ENCODE measurements around the gene SLC35G4.
"Not testable (repeated sequence)": the region's sequence is repeated elsewhere in the genome, so short reads cannot be mapped to it uniquely, and the experiment has no call there.

Gene SLC35G4

DNA sequence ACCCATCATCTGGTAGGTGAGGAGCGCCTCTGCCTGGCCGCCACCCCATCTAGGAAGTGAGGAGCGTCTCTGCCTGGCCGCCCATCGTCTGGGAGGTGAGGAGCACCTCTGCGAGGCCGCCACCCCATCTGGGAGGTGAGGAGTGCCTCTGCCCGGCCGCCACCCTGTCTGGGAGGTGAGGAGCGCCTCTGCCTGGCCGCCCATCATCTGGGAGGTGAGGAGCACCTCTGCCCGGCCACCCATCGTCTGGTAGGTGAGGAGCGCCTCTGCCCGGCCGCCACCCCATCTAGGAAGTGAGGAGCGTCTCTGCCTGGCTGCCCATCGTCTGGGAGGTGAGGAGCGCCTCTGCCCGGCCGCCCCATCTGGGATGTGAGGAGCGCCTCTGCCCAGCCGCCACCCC is 4.2 kb downstream of the SLC35G4 start:
- not testable (repeated sequence) for DNase-seq (ENCODE audit: low read depth in 1 of 2, low spot score in 1 of 2)

DNA sequence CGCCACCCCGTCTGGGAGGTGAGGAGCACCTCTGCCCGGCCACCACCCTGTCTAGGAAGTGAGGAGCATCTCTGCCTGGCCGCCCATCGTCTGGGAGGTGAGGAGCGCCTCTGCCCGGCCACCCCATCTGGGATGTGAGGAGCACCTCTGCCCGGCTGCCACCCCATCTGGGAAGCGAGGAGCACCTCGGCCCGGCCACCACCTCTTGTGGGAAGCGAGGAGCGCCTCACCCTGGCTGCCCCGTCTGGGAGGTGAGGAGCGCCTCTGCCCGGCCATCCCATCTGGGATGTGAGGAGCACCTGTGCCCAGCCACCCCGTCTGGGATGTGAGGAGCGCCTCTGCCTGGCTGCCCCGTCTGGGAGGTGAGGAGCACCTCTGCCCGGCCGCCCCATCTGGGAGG is 4.6 kb downstream of the SLC35G4 start:
- DNase-seq (ENCODE audit: low read depth in 1 of 2, low spot score in 1 of 2) = not testable (repeated sequence)

DNA sequence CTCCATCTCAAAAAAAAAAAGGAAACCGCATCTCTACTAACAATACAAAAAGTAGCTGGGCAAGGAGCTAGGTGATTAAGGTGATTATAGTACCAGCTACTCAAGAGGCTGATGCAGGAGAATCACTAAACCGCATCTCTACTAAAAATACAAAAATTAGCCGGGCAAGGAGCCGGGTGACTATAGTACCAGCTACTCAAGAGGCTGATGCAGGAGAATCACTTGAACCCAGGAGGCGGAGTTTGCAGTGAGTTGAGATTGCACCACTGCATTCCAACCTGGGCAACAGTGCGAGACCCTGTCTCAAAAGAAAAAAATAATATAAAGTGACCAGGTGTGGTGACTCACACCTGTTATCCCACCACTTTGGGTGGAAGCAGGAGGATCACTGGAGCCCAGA is 5.6 kb downstream of the SLC35G4 start:
- not testable (repeated sequence) for DNase-seq (ENCODE audit: low read depth in 1 of 2, low spot score in 1 of 2)

DNA sequence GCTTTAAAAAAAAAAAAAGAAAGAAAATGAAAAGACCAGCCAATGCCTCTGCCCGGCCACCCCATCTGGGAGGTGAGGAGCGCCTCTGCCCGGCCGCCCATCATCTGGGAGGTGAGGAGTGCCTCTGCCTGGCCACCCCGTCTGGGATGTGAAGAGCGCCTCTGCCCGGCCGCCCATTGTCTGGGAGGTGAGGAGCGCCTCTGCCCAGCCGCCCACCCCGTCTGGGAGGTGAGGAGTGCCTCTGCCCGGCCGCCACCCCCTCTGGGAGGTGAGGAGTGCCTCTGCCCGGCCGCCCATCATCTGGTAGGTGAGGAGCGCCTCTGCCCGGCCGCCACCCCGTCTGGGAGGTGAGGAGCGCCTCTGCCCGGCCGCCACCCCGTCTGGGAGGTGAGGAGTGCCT is 37.9 kb downstream of the SLC35G4 start:
- DNase-seq (ENCODE audit: low read depth in 1 of 2, low spot score in 1 of 2) = not testable (repeated sequence)

DNA sequence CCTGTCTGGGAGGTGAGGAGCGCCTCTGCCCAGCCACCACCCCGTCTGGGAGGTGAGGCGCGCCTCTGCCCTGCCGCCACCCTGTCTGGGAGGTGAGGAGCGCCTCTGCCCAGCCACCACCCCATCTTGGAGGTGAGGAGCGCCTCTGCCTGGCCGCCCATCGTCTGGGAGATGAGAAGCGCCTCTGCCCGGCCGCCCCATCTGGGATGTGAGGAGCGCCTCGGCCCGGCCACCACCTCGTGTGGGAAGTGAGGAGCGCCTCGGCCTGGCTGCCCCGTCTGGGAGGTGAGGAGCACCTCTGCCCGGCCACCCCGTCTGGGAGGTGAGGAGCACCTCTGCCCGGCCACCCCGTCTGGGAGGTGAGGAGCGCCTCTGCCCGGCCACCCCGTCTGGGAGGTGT is 38.4 kb downstream of the SLC35G4 start:
- not testable (repeated sequence) for DNase-seq (ENCODE audit: low read depth in 1 of 2, low spot score in 1 of 2)

DNA sequence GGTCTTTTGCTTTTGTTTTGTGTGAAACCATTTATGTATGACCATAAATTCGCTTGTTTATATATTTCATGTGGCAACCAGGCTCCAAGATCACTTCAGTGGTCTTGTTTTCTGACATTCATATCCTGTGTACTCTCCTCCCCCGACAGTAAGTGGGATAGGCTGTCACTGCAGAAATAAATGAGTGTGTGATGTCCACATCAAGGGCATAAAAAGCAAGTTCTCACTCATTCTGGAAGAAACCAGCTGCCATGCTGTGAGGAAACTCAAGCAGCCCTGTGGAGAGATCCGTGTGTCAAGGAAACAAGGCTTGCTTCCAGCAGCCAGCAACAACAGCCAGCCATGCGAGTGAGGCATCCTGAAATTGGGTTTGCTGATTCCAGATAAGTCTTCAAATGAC is 40.4 kb downstream of the SLC35G4 start:
- no peak for DNase-seq (ENCODE audit: low read depth in 1 of 2, low spot score in 1 of 2)

DNA sequence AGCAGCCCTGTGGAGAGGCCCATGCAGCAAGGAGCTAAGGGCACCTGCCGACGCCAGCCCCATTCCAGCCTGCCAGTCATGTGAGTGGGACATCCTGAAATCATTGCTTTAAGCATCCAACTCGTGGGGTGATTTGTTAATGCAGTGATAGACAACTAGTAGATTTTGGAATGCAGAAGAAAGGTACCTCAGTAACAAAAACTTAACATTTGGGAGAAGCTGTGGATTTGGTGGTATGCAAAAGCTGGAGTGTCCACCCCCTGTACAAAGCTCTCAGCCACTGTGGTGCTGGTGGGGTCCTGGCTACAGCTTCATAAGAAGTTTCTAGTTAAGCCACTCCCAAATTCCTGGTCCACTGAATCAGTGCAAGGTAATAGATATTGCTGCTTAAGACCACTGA is 42.5 kb downstream of the SLC35G4 start:
- no peak for DNase-seq (ENCODE audit: low read depth in 1 of 2, low spot score in 1 of 2)

DNA sequence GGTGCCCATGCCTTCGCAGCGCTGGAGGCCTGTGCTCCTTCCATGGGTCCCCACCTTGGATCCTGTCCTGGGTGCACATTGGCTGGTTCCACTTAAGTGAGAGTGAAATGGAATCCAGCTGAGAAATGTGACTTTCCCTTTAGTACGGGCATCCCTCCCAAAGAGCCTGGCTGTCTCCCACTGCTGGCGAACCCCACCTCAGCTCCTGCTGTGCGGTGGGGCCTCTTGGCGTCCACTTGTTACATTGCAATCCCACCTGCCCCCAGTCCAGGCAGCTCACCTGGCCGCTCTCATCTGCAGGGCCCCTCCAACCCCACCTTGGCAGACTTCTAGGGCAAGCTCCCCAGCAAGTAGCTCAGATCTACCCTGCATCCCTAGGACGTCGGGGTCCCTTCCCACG is 44.1 kb downstream of the SLC35G4 start:
- no peak for DNase-seq (ENCODE audit: low read depth in 1 of 2, low spot score in 1 of 2)

DNA sequence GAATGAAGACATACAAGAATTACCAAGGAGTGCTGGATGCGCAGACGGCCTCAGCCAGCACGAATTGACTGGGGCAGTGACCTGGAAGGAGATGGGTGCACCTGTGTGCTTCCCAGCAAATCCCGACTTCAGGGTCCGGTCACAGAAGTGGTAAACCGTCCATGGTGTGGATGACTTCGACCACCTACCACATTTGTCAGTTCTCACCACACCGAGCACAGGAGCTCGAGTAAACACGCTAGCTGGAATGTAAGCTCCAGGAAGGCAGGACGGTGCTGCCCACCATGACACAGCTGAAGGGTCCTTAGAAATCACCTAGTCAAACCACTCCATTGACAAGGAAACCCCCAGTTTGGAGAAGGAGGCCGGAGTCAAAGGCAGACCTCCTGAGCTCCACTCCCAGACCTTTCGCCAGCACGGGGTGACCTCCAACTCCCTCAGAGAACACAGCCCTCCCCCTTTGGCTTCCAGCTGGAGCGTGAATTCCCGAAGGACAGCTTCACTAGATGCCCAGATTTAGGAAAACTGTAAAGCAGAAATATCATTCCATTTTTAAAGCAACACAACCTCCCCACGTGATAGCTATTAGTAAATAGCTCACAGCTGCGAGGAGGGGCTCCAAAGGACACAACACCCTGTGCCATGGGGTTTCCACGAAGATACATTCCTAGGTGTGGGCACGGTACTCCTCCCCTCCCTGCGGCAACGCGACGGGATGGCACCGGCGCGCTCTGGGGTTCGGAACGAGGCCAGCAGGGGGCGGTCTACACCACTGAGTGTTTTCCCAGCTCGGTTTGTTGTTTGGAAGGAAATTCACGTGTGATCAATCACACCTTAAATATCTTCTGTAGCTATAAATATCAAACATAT is 45.6 kb downstream of the SLC35G4 start:
- DNase-seq (ENCODE audit: low read depth in 1 of 2, low spot score in 1 of 2) = peak in 1 of 2 donors; percentile 17

DNA sequence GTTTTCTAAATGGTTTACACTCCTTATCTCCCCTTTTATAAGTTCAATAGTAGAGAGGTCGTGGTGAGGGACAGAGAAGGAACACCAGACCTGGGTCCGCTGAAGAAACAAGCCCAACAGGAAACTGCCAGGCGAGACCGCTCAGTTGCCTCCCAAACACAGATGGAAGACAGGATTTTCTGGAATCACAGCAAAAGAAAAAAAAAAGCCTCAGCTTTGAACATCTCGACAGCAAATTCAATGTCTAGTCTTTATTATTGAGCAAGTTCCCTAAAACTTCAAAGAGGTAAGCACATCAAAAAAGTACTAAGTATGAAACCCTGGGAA is 46.2 kb downstream of the SLC35G4 start:
- no peak for DNase-seq (ENCODE audit: low read depth in 1 of 2, low spot score in 1 of 2)

DNA sequence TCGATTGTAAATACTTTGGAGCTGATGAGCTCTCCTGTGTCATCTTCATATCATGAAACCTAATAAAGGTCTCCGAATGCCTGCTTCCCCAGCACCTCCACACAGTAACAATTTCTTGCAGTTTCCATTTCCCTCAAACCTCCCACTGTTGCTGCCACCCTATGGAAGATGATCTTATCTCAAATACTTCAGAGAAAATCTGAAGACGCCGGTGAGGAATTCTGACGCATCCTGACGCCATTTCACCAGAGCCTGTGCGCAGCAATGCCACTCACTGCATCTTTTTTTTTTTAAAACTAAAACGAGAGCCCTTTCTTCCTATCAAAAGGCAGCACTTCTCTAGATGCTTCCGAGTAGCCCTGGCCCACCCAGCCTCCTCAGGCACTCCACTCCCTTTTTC is 47.8 kb downstream of the SLC35G4 start:
- no peak for DNase-seq (ENCODE audit: low read depth in 1 of 2, low spot score in 1 of 2)

DNA sequence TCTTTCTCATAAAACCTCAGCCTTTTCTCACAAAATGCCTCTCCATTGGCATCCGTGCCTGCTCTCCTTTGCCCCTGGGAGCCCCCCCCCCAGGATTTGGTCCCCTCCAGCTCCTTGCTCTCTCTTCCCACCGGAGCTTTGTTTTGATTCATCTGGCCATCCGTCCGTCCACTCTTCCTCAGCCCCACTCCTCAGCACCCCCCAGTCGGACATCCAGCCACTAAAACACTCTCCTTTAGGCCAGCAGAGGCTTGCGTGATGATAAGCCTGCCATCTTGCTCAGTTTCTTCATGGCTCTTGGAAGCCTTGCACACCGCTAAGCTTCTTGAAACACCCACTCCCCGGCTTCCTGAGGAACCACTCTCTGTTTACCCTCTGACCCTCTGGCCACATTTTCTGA is 48.2 kb downstream of the SLC35G4 start:
- DNase-seq (ENCODE audit: low read depth in 1 of 2, low spot score in 1 of 2) = no peak

DNA sequence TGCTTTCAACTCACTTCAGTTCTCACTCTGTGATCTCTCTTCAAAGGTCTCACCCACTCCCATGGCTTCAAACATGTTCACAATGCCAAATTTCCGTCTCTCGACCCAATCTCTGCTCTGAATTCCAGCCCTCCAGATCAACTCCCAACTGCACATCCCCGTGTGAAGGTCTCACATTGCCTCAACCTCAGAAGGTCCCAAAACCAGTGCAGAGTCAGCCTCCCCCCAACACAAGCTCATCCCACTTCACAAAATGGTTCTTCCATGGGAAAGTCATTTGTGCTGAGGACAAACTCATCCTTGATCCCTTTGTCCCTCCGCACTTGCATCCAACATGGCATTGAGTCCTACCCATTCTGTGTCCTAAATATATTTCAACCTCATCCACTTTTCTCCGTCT is 48.6 kb downstream of the SLC35G4 start:
- DNase-seq (ENCODE audit: low read depth in 1 of 2, low spot score in 1 of 2) = no peak

DNA sequence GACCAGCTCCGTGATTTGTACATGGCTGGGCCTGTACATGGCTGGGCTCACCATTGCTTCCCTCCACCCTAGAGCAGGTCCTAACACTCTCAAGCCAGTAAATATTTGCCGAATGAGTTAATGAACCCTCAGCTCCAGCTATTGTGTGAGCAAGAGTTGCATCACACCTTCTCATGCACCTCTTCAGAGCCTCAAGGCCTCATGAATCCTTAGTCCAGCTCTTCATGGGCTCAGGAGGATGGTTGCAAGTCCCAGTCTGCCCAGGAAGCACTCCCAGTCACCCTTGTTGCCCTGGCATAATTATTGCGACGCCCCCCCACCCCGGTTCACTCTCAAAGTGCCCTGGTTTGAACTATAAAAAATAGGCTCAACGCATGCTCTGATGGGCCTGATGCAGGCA is 49.6 kb downstream of the SLC35G4 start:
- DNase-seq (ENCODE audit: low read depth in 1 of 2, low spot score in 1 of 2) = no peak
